Measurements from ENCODE around the gene POLR3H.

POLR3H gene

GRCh38 chr22:41481131-41481830 is 63.0 kb downstream of the POLR3H start:
- DNase-seq (ENCODE audit: low read depth): no peak

GRCh38 chr22:41480397-41480735 is 63.9 kb downstream of the POLR3H start:
- DNase-seq (ENCODE audit: low read depth): no peak

DNA sequence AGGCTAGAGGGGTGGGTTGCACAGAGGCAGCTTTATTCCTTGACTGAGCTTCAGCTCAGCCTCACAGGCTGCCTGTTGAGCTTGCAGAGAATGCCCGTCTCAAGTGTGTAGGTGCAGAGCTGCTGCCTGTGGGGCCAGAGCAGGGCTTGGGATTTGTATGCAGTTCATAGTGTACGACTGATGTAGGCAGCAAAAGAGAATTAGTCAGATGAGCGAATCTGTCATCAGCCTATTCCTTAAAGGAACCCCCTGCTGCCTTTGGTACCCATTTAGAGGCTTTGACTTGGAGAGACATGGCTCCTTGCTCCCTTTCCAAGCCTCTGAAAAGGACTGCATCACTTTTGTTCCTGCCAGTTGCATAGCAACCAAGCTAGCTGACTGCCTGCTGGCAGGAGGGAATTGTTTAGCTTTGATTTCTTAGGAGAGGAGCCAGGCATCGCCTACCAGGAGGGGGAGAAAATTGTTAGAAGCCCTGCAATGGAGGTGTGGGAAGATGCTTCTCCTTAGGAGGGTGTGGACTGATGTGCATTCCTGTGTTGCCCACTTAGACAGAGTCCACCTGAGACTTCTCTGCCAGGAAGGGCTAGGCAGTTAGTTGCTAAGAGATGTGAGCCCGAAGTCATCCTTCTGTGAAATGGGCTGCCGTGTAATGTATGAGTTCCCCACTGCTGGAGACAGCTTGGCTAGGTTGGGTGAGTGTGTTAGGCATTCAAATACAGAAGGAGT is 64.4 kb downstream of the POLR3H start:
- DNase-seq (ENCODE audit: low read depth): no peak

DNA sequence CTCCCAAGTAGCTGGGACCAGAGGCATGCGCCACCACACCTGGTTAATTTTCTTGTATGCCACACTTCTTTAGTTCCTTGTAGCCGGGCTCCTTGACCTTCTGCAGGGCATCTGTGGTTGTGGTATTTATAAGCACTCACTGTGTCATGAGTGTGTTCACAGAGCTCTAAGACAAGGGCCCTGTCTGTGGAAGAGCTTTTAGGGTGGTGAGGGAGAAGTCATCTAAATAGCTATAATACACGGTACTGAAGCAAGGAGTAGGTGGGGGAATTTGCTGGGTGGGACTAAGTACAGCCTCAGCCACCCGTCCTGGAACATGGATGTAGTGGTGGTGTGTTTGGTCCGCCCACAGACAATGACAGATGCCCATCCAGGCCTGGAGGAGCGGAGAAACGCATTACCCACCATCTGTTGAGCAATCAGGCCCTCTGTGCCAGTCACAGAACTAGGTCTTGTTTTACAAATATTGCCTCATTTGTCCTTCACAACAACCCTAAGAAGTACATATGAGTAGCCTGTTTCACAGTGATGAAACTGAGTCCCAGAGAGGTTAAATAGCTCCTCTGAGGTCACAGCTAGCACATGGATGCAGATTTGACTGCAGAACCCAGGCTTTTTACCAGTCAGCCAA is 65.3 kb downstream of the POLR3H start:
- DNase-seq (ENCODE audit: low read depth): no peak

DNA sequence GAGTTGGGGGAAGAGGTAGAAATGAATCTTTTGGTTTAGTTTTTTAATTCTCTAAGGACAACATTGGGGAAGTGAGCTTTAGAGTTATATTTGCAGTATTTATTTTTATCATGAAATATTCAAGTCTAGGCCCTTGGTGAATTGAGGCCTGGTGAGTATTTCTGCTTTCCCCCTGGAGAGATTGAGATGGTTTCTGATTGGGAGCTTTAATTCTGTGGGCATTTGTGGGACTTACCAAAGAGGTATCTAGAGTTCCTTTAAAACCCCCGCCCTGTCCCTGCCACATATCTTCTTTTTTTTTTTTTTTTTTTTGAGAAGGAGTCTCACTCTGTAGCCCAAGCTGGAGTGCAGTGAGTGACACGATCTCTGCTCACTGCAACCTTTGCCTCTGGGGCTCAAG is 65.8 kb downstream of the POLR3H start:
- no peak for DNase-seq (ENCODE audit: low read depth)

Data from activated T-cell treated with anti-CD3 and anti-CD28 coated beads for 1 hour (primary cell).